Nephron progenitor cell (in vitro differentiated cells): Measurements from ENCODE around the gene CCBE1.

Source experiments
- DNase-seq: peaks from one replicate; pipeline ENCODE4 v3.0.0; 2021
- H3K27ac Mint-ChIP-seq: 2 replicates; pipeline ENCODE4 v1.8.0; 2021; ENCODE audit warnings: mild to moderate bottlenecking, moderate library complexity, mixed read lengths
- H3K27me3 Mint-ChIP-seq: 2 replicates; pipeline ENCODE4 v1.8.0; 2021; ENCODE audit warnings: mild to moderate bottlenecking, low read depth, mixed read lengths; ENCODE audit not compliant: poor library complexity
- H3K36me3 Mint-ChIP-seq: 2 replicates; pipeline ENCODE4 v1.8.0; 2021; ENCODE audit warnings: low read depth, mixed read lengths
- H3K4me1 Mint-ChIP-seq: 2 replicates; pipeline ENCODE4 v1.8.0; 2021; ENCODE audit warnings: mixed read lengths
- H3K4me3 Mint-ChIP-seq: 2 replicates; pipeline ENCODE4 v1.8.0; 2021; ENCODE audit warnings: mild to moderate bottlenecking, moderate library complexity, mixed read lengths
- H3K9me3 Mint-ChIP-seq: 2 replicates; pipeline ENCODE4 v1.8.0; 2021; ENCODE audit warnings: mild to moderate bottlenecking, moderate library complexity, mixed read lengths
- CTCF ChIP-seq: fragments of 200-600 bp; sonication (generic); IDR thresholded peaks from 2 replicates; pipeline ENCODE4 v1.5.0; 2021; ENCODE audit warnings: antibody characterized with exemption

The CCBE1 gene

GRCh38 chr18:59660786-59661743 lies 36.2 kb downstream of the CCBE1 start:
- no peak overlapping the region for H3K27ac Mint-ChIP-seq

GRCh38 chr18:59660366-59660765 lies 36.9 kb downstream of the CCBE1 start:
- no peak overlapping the region for H3K27ac Mint-ChIP-seq
- DNase-seq = no peak
- H3K9me3 Mint-ChIP-seq = no peaks in the 10 kb centered on the region
- H3K27me3 Mint-ChIP-seq = peaks cover 2% of the 10 kb centered on the region
- H3K36me3 Mint-ChIP-seq = no peaks in the 10 kb centered on the region
- H3K4me1 Mint-ChIP-seq = peaks cover 64% of the 10 kb centered on the region
- no peak overlapping the region for H3K4me3 Mint-ChIP-seq
- TF ChIP-seq CTCF = no peak

More at GRCh38 chr18:59660786-59661743, 36.2 kb downstream of the CCBE1 start:
- peaks cover 64% of the 10 kb centered on the region for H3K4me1 Mint-ChIP-seq
- H3K36me3 Mint-ChIP-seq = no peaks in the 10 kb centered on the region
- no peak for TF ChIP-seq CTCF
- H3K4me3 Mint-ChIP-seq = no peak overlapping the region
- H3K27me3 Mint-ChIP-seq = peaks cover 2% of the 10 kb centered on the region
- H3K9me3 Mint-ChIP-seq = no peaks in the 10 kb centered on the region
- DNase-seq = no peak

- peak overlapping the region; percentile 71 for H3K27ac Mint-ChIP-seq
- TF ChIP-seq CTCF = no peak
- H3K9me3 Mint-ChIP-seq = no peaks in the 10 kb centered on the region
- DNase-seq = no peak
- H3K36me3 Mint-ChIP-seq = no peaks in the 10 kb centered on the region
- peaks cover 62% of the 10 kb centered on the region for H3K4me1 Mint-ChIP-seq
- H3K4me3 Mint-ChIP-seq = peak overlapping the region; percentile 45
- H3K27me3 Mint-ChIP-seq = peaks cover 2% of the 10 kb centered on the region
Observed at GRCh38 chr18:59659508-59660170, 37.6 kb downstream of the CCBE1 start.

- H3K4me3 Mint-ChIP-seq = no peak overlapping the region
- H3K9me3 Mint-ChIP-seq = no peaks in the 10 kb centered on the region
- no peak for TF ChIP-seq CTCF
- no peaks in the 10 kb centered on the region for H3K36me3 Mint-ChIP-seq
- DNase-seq = no peak
- peaks cover 55% of the 10 kb centered on the region for H3K4me1 Mint-ChIP-seq
- H3K27ac Mint-ChIP-seq = peak overlapping the region; percentile 69
- H3K27me3 Mint-ChIP-seq = peaks cover 2% of the 10 kb centered on the region
Observed at GRCh38 chr18:59658941-59659340, 38.3 kb downstream of the CCBE1 start.

- no peak for DNase-seq
- peaks cover 55% of the 10 kb centered on the region for H3K4me1 Mint-ChIP-seq
- H3K4me3 Mint-ChIP-seq = no peak overlapping the region
- H3K27me3 Mint-ChIP-seq = peaks cover 2% of the 10 kb centered on the region
- H3K36me3 Mint-ChIP-seq = no peaks in the 10 kb centered on the region
- H3K9me3 Mint-ChIP-seq = peaks cover under 1% of the 10 kb centered on the region
- TF ChIP-seq CTCF = no peak
- H3K27ac Mint-ChIP-seq = no peak overlapping the region
Observed at GRCh38 chr18:59657012-59657411, 40.2 kb downstream of the CCBE1 start.
